Spleen (tissue), 11 donors: ENCODE results near the gene TAC3. TPM values are rescaled to one million over a fixed set of nuclear protein-coding genes. Genes with fewer than 3 reads are reported as not detected.

Source experiments
- DNase-seq: peaks from one replicate; pipeline ENCODE4 v3.0.0-alpha.2; 2020
- H3K27ac ChIP-seq, 8 donors: fragments of 200-600 bp; sonication (generic) in 7 of 8; 1 replicate in 4 of 8; 2 replicates in 4 of 8; pipeline versions ENCODE4 v1.5.0 to v1.8.0; 2016 to 2021; ENCODE audit warnings: inconsistent platforms in 4 of 8, mild to moderate bottlenecking in 4 of 8, moderate library complexity in 1 of 8
- H3K27me3 ChIP-seq, 7 donors: fragments of 200-600 bp; sonication (generic) in 6 of 7; replicated peaks in 1 of 7; 1 replicate in 4 of 7; 2 replicates in 3 of 7; pipeline versions ENCODE4 v1.5.0 to v1.8.0; 2016 to 2021; ENCODE audit warnings: inconsistent platforms in 3 of 7, mild to moderate bottlenecking in 1 of 7
- H3K36me3 ChIP-seq, 6 donors: fragments of 200-600 bp; sonication (generic) in 5 of 6; 1 replicate in 4 of 6; 2 replicates in 2 of 6; pipeline versions ENCODE4 v1.5.0 to v1.8.0; 2016 to 2021; ENCODE audit warnings: inconsistent platforms in 2 of 6
- H3K4me1 ChIP-seq, 6 donors: fragments of 200-600 bp; sonication (generic) in 5 of 6; 1 replicate in 3 of 6; 2 replicates in 3 of 6; pipeline versions ENCODE4 v1.5.0 to v1.8.0; 2016 to 2021; ENCODE audit warnings: inconsistent platforms in 3 of 6
- H3K4me3 ChIP-seq, 8 donors: fragments of 200-600 bp; sonication (generic) in 7 of 8; 1 replicate in 4 of 8; 2 replicates in 4 of 8; pipeline versions ENCODE4 v1.5.0 to v1.8.0; 2016 to 2021; ENCODE audit warnings: inconsistent platforms in 4 of 8, mild to moderate bottlenecking in 4 of 8, moderate library complexity in 2 of 8
- H3K9me3 ChIP-seq, 8 donors: fragments of 200-600 bp; sonication (generic) in 7 of 8; 1 replicate in 4 of 8; 2 replicates in 4 of 8; pipeline versions ENCODE4 v1.5.0 to v1.8.0; 2016 to 2021; ENCODE audit warnings: inconsistent platforms in 4 of 8
- CTCF ChIP-seq, 11 experiments: fragments of 200-600 bp in 7 of 11; fragments of 450-650 bp in 4 of 11; sonication (generic) in 4 of 11; IDR thresholded peaks in 8 of 11; conservative IDR thresholded peaks in 3 of 11; 1 replicate in 7 of 11; 2 replicates in 4 of 11; pipeline versions ENCODE4 v1.4.0 to v1.8.0; 2016 to 2021; ENCODE audit warnings: antibody characterized with exemption in 11 of 11, inconsistent platforms in 4 of 11, mild to moderate bottlenecking in 1 of 11
- POLR2A ChIP-seq, 3 donors: fragments of 450-650 bp; IDR thresholded peaks; one replicate each; pipeline ENCODE4 v1.5.1; 2017; ENCODE audit warnings: antibody characterized with exemption in 3 of 3, mild to moderate bottlenecking in 1 of 3
- POLR2AphosphoS5 ChIP-seq, 3 donors: sonication (generic); formaldehyde crosslinking; IDR thresholded peaks; one replicate each; pipeline ENCODE4 v1.5.1; 2017; ENCODE audit warnings: antibody characterized with exemption in 3 of 3
- WGBS, 5 donors: extraction: QIAGEN DNeasy Blood & Tissue Kit in 3 of 5; methylation state at CpG; one replicate each; pipeline versions ENCODE4 v1.1.5 to v1.1.7; 2013 to 2018; 5-methylcytosine and 5-hydroxymethylcytosine counted together
- intact Hi-C: fragments of 100-400 bp; cut with DNase I; formaldehyde crosslinking; loops from one replicate; pipeline ENCODE4 v1.15.0; 2023; ENCODE audit warnings: low total_unique reads
- polyA plus RNA-seq, 3 donors: library from polyadenylated mRNA; stranded (reverse); fragments of 200-250 nt; gene quantifications; one replicate each; pipeline ENCODE4 v1.2.1, GENCODE V29; 2013
- total RNA-seq, 7 donors: library from RNA; depleted of rRNA in 3 of 7; stranded (reverse); fragments of >200 nt in 3 of 7; fragmentation: NEBNext Ultra II Directional in 4 of 7; extraction: Animal tissue kit (Norgen Biotek cat#: 25700) in 4 of 7; gene quantifications; one replicate each; pipeline versions ENCODE4 v1.1.0 to v1.2.1, GENCODE V29; 2016 to 2021
- donor health status: healthy with polysubstance abuse.
- donor health status: DM: no; HTN: no; CAD: no; lungs with moderate emphysema.
- donor health status: DM: no; HTN: no; CAD: no.
- donor health status: Bipolar disorder and iron deficiency.
- donor health status: healthy.
- donor health status: DM: no; HTN: no; CAD: no.
- donor health status: DM: yes; HTN: yes; CAD: no.

TAC3 gene
- total and polyA plus RNA-seq, 10 donors = 0.11 to 0.20 TPM; not detected in 8

GRCh38 chr12:57046947-57047890, 30.9 kb upstream of the TAC3 start:
- H3K4me3 ChIP-seq = peak overlapping the region in 2 of 8 donors; percentile 1 to 32
- peak overlapping the region in 5 of 8 donors; percentile 23 to 80 (median 57) for H3K27ac ChIP-seq
- peaks cover 0 to 40% (median 28%) of the 10 kb centered on the region in 6 donors for H3K4me1 ChIP-seq
- H3K36me3 ChIP-seq = no peaks in the 10 kb centered on the region
- 39 to 51% (median 41%) methylated on average over 10 of the region's 10 CpGs for WGBS, 5 donors
- DNase-seq = no peak
- intact Hi-C loops = no loop called here
- TF ChIP-seq CTCF (IDR thresholded peaks at IDR 0.05 in 8 of 11, conservative IDR thresholded peaks at IDR 0.05 in 3 of 11) (no peak), POLR2A (IDR thresholded peaks at IDR 0.05) (no peak), POLR2AphosphoS5 (IDR thresholded peaks at IDR 0.05) (peak in 1 of 3 donors; percentile 43)
- no peaks in the 10 kb centered on the region for H3K9me3 ChIP-seq
- no peaks in the 10 kb centered on the region for H3K27me3 ChIP-seq

- H3K9me3 ChIP-seq = no peaks in the 10 kb centered on the region
- no peak for TF ChIP-seq CTCF (IDR thresholded peaks at IDR 0.05 in 8 of 11, conservative IDR thresholded peaks at IDR 0.05 in 3 of 11)
- TF ChIP-seq POLR2AphosphoS5 (IDR thresholded peaks at IDR 0.05) = no peak
- no peak for TF ChIP-seq POLR2A (IDR thresholded peaks at IDR 0.05)
- intact Hi-C loops = no loop called here
- no peaks in the 10 kb centered on the region for H3K36me3 ChIP-seq
- H3K27me3 ChIP-seq = no peaks in the 10 kb centered on the region
- H3K27ac ChIP-seq = peak overlapping the region in 2 of 8 donors; percentile 70 to 80
- H3K4me3 ChIP-seq = no peak overlapping the region
- peaks cover 0 to 41% (median 28%) of the 10 kb centered on the region in 6 donors for H3K4me1 ChIP-seq
- WGBS, 5 donors = 68 to 80% (median 75%) methylated on average over 6 of the region's 6 CpGs
- DNase-seq = no peak
These were observed 29.9 kb upstream of the TAC3 start for GRCh38 chr12:57046086-57046791.

GRCh38 chr12:57044889-57045288, 28.6 kb upstream of the TAC3 start:
- no peaks in the 10 kb centered on the region for H3K36me3 ChIP-seq
- intact Hi-C loops = no loop called here
- TF ChIP-seq POLR2AphosphoS5 (IDR thresholded peaks at IDR 0.05) (no peak), CTCF (IDR thresholded peaks at IDR 0.05 in 8 of 11, conservative IDR thresholded peaks at IDR 0.05 in 3 of 11) (no peak), POLR2A (IDR thresholded peaks at IDR 0.05) (no peak)
- peaks cover 0 to 45% (median 28%) of the 10 kb centered on the region in 6 donors for H3K4me1 ChIP-seq
- WGBS, 5 donors = 89 to 96% (median 94%) methylated on average over 3 of the region's 3 CpGs
- no peak for DNase-seq
- H3K9me3 ChIP-seq = no peaks in the 10 kb centered on the region
- no peak overlapping the region for H3K4me3 ChIP-seq
- H3K27me3 ChIP-seq = no peaks in the 10 kb centered on the region
- no peak overlapping the region for H3K27ac ChIP-seq

- Histone ChIP-seq H3K4me3 (no peak overlapping the region), H3K9me3 (no peaks in the 10 kb centered on the region), H3K27ac (no peak overlapping the region), H3K27me3 (no peaks in the 10 kb centered on the region), H3K4me1 (peaks cover 0 to 42% (median 27%) of the 10 kb centered on the region in 6 donors), H3K36me3 (no peaks in the 10 kb centered on the region)
- TF ChIP-seq POLR2AphosphoS5 (IDR thresholded peaks at IDR 0.05) (no peak), CTCF (IDR thresholded peaks at IDR 0.05 in 8 of 11, conservative IDR thresholded peaks at IDR 0.05 in 3 of 11) (no peak), POLR2A (IDR thresholded peaks at IDR 0.05) (no peak)
- DNase-seq = no peak
- WGBS, 5 donors = 86 to 96% (median 88%) methylated on average over 6 of the region's 6 CpGs
- intact Hi-C loops = no loop called here
These were observed 28.1 kb upstream of the TAC3 start for GRCh38 chr12:57044468-57044867.
